IMR-90 (cell line): ENCODE data around the gene CDH16. TPM values are rescaled to one million over a fixed set of nuclear protein-coding genes. Genes with fewer than 3 reads are reported as not detected.
A peak's percentile ranks its signal among the peaks of the same experiment; 100 is the strongest.

Experiments used
- ATAC-seq: fragments of 200-7000 bp; cut with Tn5 transposase; 2 replicates; pipeline ENCODE4 v1.9.1; 2020; ENCODE audit warnings: low read depth, mild to moderate bottlenecking, moderate library complexity
- BruUV-seq: library from RNA; stranded (reverse); fragments of 400-500 nt; replicated peaks from 2 replicates; lab custom pipeline; 2021; lab: Mats Ljungman, UMichigan
- CTCF ChIA-PET: fragments of 300-600 bp; formaldehyde crosslinking; extraction: SDS; loops from one replicate; lab custom pipeline; 2021; ENCODE audit warnings: antibody characterized with exemption; lab: Yijun Ruan, JAX
- POLR2A ChIA-PET: fragments of 300-600 bp; sonication (Branson Sonifier 250); formaldehyde crosslinking; loops from one replicate; lab custom pipeline; 2022; ENCODE audit warnings: antibody characterized with exemption; ENCODE audit not compliant: unreplicated experiment; lab: Charles Lee
- DNase-seq: peaks from one replicate; pipeline ENCODE4 v3.0.0; 2013
- H2AFZ ChIP-seq: replicated peaks from 2 replicates; pipeline ENCODE3; 2013; ENCODE audit warnings: low read length, mild to moderate bottlenecking; ENCODE audit not compliant: poor library complexity
- H2AK5ac ChIP-seq: 2 replicates; pipeline ENCODE4 v1.6.1; 2013; ENCODE audit warnings: low read depth, low read length, inconsistent platforms
- H2AK9ac ChIP-seq: replicated peaks from 2 replicates; pipeline ENCODE3; 2013; ENCODE audit warnings: mild to moderate bottlenecking, low read depth, low read length, moderate library complexity; ENCODE audit not compliant: poor library complexity
- H2BK120ac ChIP-seq: 2 replicates; pipeline ENCODE4 v1.6.1; 2013; ENCODE audit warnings: low read depth, low read length, inconsistent platforms
- H2BK15ac ChIP-seq: 3 replicates; pipeline ENCODE4 v1.6.1; 2013; ENCODE audit warnings: low read depth, low read length, inconsistent platforms
- H2BK20ac ChIP-seq: 2 replicates; pipeline ENCODE4 v1.6.1; 2013; ENCODE audit warnings: low read depth, mild to moderate bottlenecking, inconsistent platforms, low read length, moderate library complexity
- H2BK5ac ChIP-seq: 2 replicates; pipeline ENCODE4 v1.6.1; 2013; ENCODE audit warnings: mild to moderate bottlenecking, low read depth, low read length, inconsistent platforms; ENCODE audit not compliant: poor library complexity, severe bottlenecking
- H3K14ac ChIP-seq: replicated peaks from 2 replicates; pipeline ENCODE4 v1.6.1; 2013; ENCODE audit warnings: low read depth, low read length, inconsistent platforms
- H3K18ac ChIP-seq: 2 replicates; pipeline ENCODE4 v1.6.1; 2013; ENCODE audit warnings: low read depth, low read length, control low read depth
- H3K23ac ChIP-seq: 2 replicates; pipeline ENCODE4 v1.6.1; 2013; ENCODE audit warnings: low read depth, low read length, inconsistent platforms
- H3K27ac ChIP-seq: 2 replicates; pipeline ENCODE4 v1.5.1; 2013; ENCODE audit warnings: mild to moderate bottlenecking, control low read depth, low read length; ENCODE audit not compliant: insufficient read depth
- H3K27me3 ChIP-seq: 2 replicates; pipeline ENCODE4 v1.6.1; 2013; ENCODE audit warnings: low read length; ENCODE audit not compliant: control insufficient read depth, insufficient read depth
- H3K36me3 ChIP-seq: 2 replicates; pipeline ENCODE4 v1.6.1; 2013; ENCODE audit warnings: low read length, mixed read lengths; ENCODE audit not compliant: control insufficient read depth, insufficient read depth
- H3K4ac ChIP-seq: 2 replicates; pipeline ENCODE4 v1.6.1; 2013; ENCODE audit warnings: low read depth, low read length, inconsistent platforms
- H3K4me1 ChIP-seq: 2 replicates; pipeline ENCODE4 v1.6.1; 2013; ENCODE audit warnings: low read length, mixed read lengths; ENCODE audit not compliant: control insufficient read depth, insufficient read depth
- H3K4me2 ChIP-seq: 2 replicates; pipeline ENCODE4 v1.6.1; 2013; ENCODE audit warnings: low read depth, mild to moderate bottlenecking, control low read depth, low read length, moderate library complexity
- H3K4me3 ChIP-seq: 2 replicates; pipeline ENCODE4 v1.5.1; 2013; ENCODE audit warnings: low read depth, mild to moderate bottlenecking, control low read depth, low read length, moderate library complexity; ENCODE audit not compliant: insufficient read depth
- H3K56ac ChIP-seq: 2 replicates; pipeline ENCODE4 v1.6.1; 2013; ENCODE audit warnings: low read length, inconsistent platforms; ENCODE audit not compliant: insufficient read depth; ENCODE audit errors: extremely low read depth
- H3K79me1 ChIP-seq, 2 experiments: 2 replicates each; pipeline ENCODE4 v1.6.1; 2013; ENCODE audit warnings: low read length in 2 of 2, inconsistent platforms in 1 of 2, low read depth in 1 of 2
- H3K9ac ChIP-seq: 2 replicates; pipeline ENCODE4 v1.6.1; 2013; ENCODE audit warnings: low read depth, low read length, control low read depth
- H3K9me1 ChIP-seq: 2 replicates; pipeline ENCODE4 v1.6.1; 2013; ENCODE audit warnings: low read length, inconsistent platforms; ENCODE audit not compliant: insufficient read depth
- H3K9me3 ChIP-seq: 2 replicates; pipeline ENCODE4 v1.6.1; 2013; ENCODE audit warnings: low read length; ENCODE audit not compliant: control insufficient read depth, insufficient read depth
- H4K20me1 ChIP-seq: 2 replicates; pipeline ENCODE4 v1.6.1; 2013; ENCODE audit warnings: low read length, inconsistent platforms; ENCODE audit not compliant: insufficient read depth
- H4K5ac ChIP-seq: 2 replicates; pipeline ENCODE4 v1.6.1; 2013; ENCODE audit warnings: mild to moderate bottlenecking, low read depth, low read length, control low read depth
- H4K8ac ChIP-seq, 2 experiments: 2 replicates each; pipeline ENCODE4 v1.6.1; 2013; ENCODE audit warnings: low read depth in 2 of 2, low read length in 2 of 2, control low read depth in 1 of 2, inconsistent platforms in 1 of 2
- H4K91ac ChIP-seq: 2 replicates; pipeline ENCODE4 v1.6.1; 2013; ENCODE audit warnings: low read depth, low read length, inconsistent platforms; ENCODE audit not compliant: insufficient read depth
- BHLHE40 ChIP-seq: fragments of 150-350 bp; IDR thresholded peaks from 2 replicates; pipeline ENCODE4 v1.6.1; 2016; ENCODE audit warnings: mild to moderate bottlenecking, low read depth, low read length
- CEBPB ChIP-seq: IDR thresholded peaks from 2 replicates; pipeline ENCODE4 v1.6.1; 2012; ENCODE audit warnings: low read depth, low read length, improper control_type of control experiment
- MAZ ChIP-seq: IDR thresholded peaks from 2 replicates; pipeline ENCODE4 v1.6.1; 2012; ENCODE audit warnings: low read depth, mild to moderate bottlenecking, low read length, improper control_type of control experiment, moderate library complexity, borderline replicate concordance
- MXI1 ChIP-seq: IDR thresholded peaks from 2 replicates; pipeline ENCODE4 v1.6.1; 2012; ENCODE audit warnings: low read depth, mild to moderate bottlenecking, low read length, moderate library complexity, borderline replicate concordance
- POLR2A ChIP-seq: IDR thresholded peaks from 2 replicates; pipeline ENCODE4 v1.6.1; 2012; ENCODE audit warnings: mild to moderate bottlenecking, low read depth, low read length
- RAD21 ChIP-seq: IDR thresholded peaks from 2 replicates; pipeline ENCODE4 v1.6.1; 2012; ENCODE audit warnings: low read length, improper control_type of control experiment
- RCOR1 ChIP-seq: IDR thresholded peaks from 2 replicates; pipeline ENCODE4 v1.6.1; 2012; ENCODE audit warnings: mild to moderate bottlenecking, low read length, improper control_type of control experiment; ENCODE audit not compliant: insufficient replicate concordance
- RFX5 ChIP-seq: IDR thresholded peaks from 2 replicates; pipeline ENCODE4 v1.8.0; 2012; ENCODE audit warnings: low read depth, mild to moderate bottlenecking, low read length, moderate library complexity
- SMC3 ChIP-seq: fragments of 150-350 bp; IDR thresholded peaks from 2 replicates; pipeline ENCODE4 v1.6.1; 2016; ENCODE audit warnings: low read depth, mild to moderate bottlenecking, antibody characterized with exemption, low read length, moderate library complexity
- WGBS, 2 experiments: methylation state at CpG; one replicate each; pipeline versions ENCODE4 v1.1.5 to v1.1.7; 2013; ENCODE audit warnings: missing lambda C conversion rate in 2 of 2; ENCODE audit not compliant: insufficient read length in 1 of 2; ENCODE audit errors: extremely low coverage in 2 of 2; 5-methylcytosine and 5-hydroxymethylcytosine counted together
- dilution Hi-C: fragments of 300-500 bp; cut with HindIII; formaldehyde crosslinking; loops from one replicate; pipeline ENCODE4 v1.14.3; 2018; ENCODE audit warnings: low sequenced_read_pairs; ENCODE audit not compliant: unreplicated experiment
- in situ Hi-C: fragments of 300-500 bp; cut with MboI; formaldehyde crosslinking; loops from 3 replicates; pipeline ENCODE4 v1.14.3; 2019; ENCODE audit warnings: low sequenced_read_pairs, inconsistent platforms, mixed read lengths
- intact Hi-C: fragments of 100-400 bp; cut with micrococcal nuclease; formaldehyde crosslinking; loops from 2 replicates; pipeline ENCODE4 v1.10.0; 2022
- polyA plus RNA-seq, 3 experiments: library from polyadenylated mRNA; depleted of rRNA; stranded (reverse); fragments of >200 nt; gene quantifications; 2 replicates each; pipeline ENCODE4 v1.2.3, GENCODE V29; 2012; ENCODE audit warnings: low replicate concordance in 1 of 3
- total RNA-seq: library from RNA; depleted of rRNA; stranded (reverse); fragments of >200 nt; gene quantifications from 2 replicates; pipeline ENCODE4 v1.2.3, GENCODE V29; 2012
- TF ChIP-seq, protein P1 (sequence below): conservative IDR thresholded peaks from 2 replicates; pipeline ENCODE4 v1.5.1; 2012; ENCODE audit warnings: mild to moderate bottlenecking, low read depth, low read length, improper control_type of control experiment
- TF ChIP-seq, protein P2 (sequence below): fragments of 150-350 bp; IDR thresholded peaks from 2 replicates; pipeline ENCODE4 v1.6.1; 2017; ENCODE audit warnings: mild to moderate bottlenecking, antibody characterized with exemption, low read length, low read depth

The CDH16 gene
- total and polyA plus RNA-seq, 2 of the 4 experiments (the other 2 are of a cell fraction) = not detected

DNA sequence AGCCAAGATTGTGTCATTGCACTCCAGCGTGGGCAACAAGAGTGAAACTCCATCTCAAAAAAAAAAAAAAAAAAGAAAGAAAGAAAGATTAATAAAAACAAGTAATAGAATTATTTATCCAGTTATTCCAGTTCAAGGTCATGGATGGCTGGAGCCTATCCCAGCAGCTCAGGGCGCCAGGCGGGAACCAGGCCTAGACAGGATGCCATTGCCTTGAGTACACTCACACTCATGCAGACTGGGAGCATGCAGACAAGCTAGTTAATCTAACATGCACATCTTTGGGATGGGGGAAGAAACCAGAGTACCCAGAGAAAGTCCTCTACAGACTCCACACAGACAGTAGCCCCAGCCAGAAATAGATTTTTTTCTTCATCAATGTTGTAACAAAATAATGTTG, 20.5 kb downstream of the CDH16 start:
- no peak overlapping the region for H2BK20ac ChIP-seq
- H3K79me1 ChIP-seq = no peaks in the 10 kb centered on the region; a peak in 2 of 4 replicates
- no peaks in the 10 kb centered on the region for H4K20me1 ChIP-seq
- H2AK5ac ChIP-seq = 0 out of 2 replicates have a peak overlapping the region, but pooled peaks have one; percentile 0
- H3K9ac ChIP-seq = no peak overlapping the region
- peaks cover 28% of the 10 kb centered on the region for H3K4me1 ChIP-seq
- ChIA-PET CTCF (interaction anchor here (1.2 kb wide), 1 partner anchor 31 kb away, joined by 6 read pairs; no protein-coding TSS in a partner anchor), POLR2A (no interaction called here)
- H3K9me3 ChIP-seq = no peaks in the 10 kb centered on the region
- H3K14ac ChIP-seq = 0 out of 2 replicates have a peak overlapping the region, but pooled peaks have one; percentile 12
- BruUV-seq = no TSS peak
- ATAC-seq (peak; percentile 31), DNase-seq (peak; percentile 77)
- no peak overlapping the region for H3K4me3 ChIP-seq
- H3K18ac ChIP-seq = peak overlapping the region; percentile 18; the same call in 1 of the 2 replicates
- H3K36me3 ChIP-seq = no peaks in the 10 kb centered on the region; the same call in 1 of the 2 replicates
- in situ Hi-C loops = loop anchor here (5.0 kb wide), 1 partner anchor 34 kb away; the partner anchor contains the start of gene CIAO2B
- TF ChIP-seq SMC3 (no peak), RCOR1 (no peak), MAZ (no peak), CEBPB (no peak), RAD21 (no peak), RFX5 (no peak), MXI1 (no peak), BHLHE40 (no peak), POLR2A (no peak)
- TF ChIP-seq, protein P1, sequence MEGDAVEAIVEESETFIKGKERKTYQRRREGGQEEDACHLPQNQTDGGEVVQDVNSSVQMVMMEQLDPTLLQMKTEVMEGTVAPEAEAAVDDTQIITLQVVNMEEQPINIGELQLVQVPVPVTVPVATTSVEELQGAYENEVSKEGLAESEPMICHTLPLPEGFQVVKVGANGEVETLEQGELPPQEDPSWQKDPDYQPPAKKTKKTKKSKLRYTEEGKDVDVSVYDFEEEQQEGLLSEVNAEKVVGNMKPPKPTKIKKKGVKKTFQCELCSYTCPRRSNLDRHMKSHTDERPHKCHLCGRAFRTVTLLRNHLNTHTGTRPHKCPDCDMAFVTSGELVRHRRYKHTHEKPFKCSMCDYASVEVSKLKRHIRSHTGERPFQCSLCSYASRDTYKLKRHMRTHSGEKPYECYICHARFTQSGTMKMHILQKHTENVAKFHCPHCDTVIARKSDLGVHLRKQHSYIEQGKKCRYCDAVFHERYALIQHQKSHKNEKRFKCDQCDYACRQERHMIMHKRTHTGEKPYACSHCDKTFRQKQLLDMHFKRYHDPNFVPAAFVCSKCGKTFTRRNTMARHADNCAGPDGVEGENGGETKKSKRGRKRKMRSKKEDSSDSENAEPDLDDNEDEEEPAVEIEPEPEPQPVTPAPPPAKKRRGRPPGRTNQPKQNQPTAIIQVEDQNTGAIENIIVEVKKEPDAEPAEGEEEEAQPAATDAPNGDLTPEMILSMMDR = no peak
- TF ChIP-seq, protein P2, sequence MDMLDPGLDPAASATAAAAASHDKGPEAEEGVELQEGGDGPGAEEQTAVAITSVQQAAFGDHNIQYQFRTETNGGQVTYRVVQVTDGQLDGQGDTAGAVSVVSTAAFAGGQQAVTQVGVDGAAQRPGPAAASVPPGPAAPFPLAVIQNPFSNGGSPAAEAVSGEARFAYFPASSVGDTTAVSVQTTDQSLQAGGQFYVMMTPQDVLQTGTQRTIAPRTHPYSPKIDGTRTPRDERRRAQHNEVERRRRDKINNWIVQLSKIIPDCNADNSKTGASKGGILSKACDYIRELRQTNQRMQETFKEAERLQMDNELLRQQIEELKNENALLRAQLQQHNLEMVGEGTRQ = no peak
- H3K23ac ChIP-seq = no peak overlapping the region
- no peak overlapping the region for H4K5ac ChIP-seq
- peak overlapping the region; percentile 27 for H2BK5ac ChIP-seq
- H2BK15ac ChIP-seq = no peak overlapping the region
- no peak overlapping the region for H2AK9ac ChIP-seq
- intact Hi-C loops = loop anchor here (10.0 kb wide), 1 partner anchor 257 kb away; the partner anchor contains the start of genes B3GNT9, FBXL8 and TRADD
- no peak overlapping the region for H2AFZ ChIP-seq
- WGBS, 2 experiments = no CpG with 5 or more reads among the region's 3 CpGs
- H4K8ac ChIP-seq = no peak overlapping the region
- H3K9me1 ChIP-seq = peaks cover 27% of the 10 kb centered on the region
- no peaks in the 10 kb centered on the region for H3K27me3 ChIP-seq
- H3K27ac ChIP-seq = no peak overlapping the region
- peak overlapping the region; percentile 23; the same call in 1 of the 2 replicates for H3K4ac ChIP-seq
- no peak overlapping the region for H3K56ac ChIP-seq
- H2BK120ac ChIP-seq = no peak overlapping the region
- H4K91ac ChIP-seq = no peak overlapping the region
- dilution Hi-C loops = no loop called here
- H3K4me2 ChIP-seq = no peak overlapping the region
